Activated naive CD4-positive, alpha-beta T cell treated with anti-CD3 and anti-CD28 coated beads for 36 hours (primary cell): Measurements from ENCODE around the gene TRIOBP. TPM values are rescaled to one million over a fixed set of nuclear protein-coding genes. Genes with fewer than 3 reads are reported as not detected.

Source experiments
- CTCF ChIA-PET: fragments of 350-600 bp; sonication (Branson Sonifier 250); formaldehyde crosslinking; loops from one replicate; lab custom pipeline; 2021; ENCODE audit warnings: antibody characterized with exemption; lab: Charles Lee
- DNase-seq: peaks from one replicate; pipeline ENCODE4 v3.0.0-alpha.2; 2020
- H3K27ac Mint-ChIP-seq: one replicate; pipeline ENCODE4 v1.8.0; 2021; ENCODE audit warnings: mild to moderate bottlenecking, mixed read lengths
- H3K27me3 Mint-ChIP-seq: one replicate; pipeline ENCODE4 v1.8.0; 2021; ENCODE audit warnings: low read depth, mixed read lengths
- H3K36me3 Mint-ChIP-seq: one replicate; pipeline ENCODE4 v1.8.0; 2021; ENCODE audit warnings: low read depth, mixed read lengths
- H3K4me1 Mint-ChIP-seq: one replicate; pipeline ENCODE4 v1.8.0; 2021; ENCODE audit warnings: low read depth, mixed read lengths
- H3K4me3 Mint-ChIP-seq: one replicate; pipeline ENCODE4 v1.8.0; 2021; ENCODE audit warnings: mild to moderate bottlenecking, moderate library complexity, mixed read lengths
- H3K9me3 Mint-ChIP-seq: one replicate; pipeline ENCODE4 v1.8.0; 2021; ENCODE audit warnings: mixed read lengths
- intact Hi-C: fragments of 100-400 bp; cut with micrococcal nuclease; formaldehyde crosslinking; loops from one replicate; pipeline ENCODE4 v1.15.1; 2023
- total RNA-seq, 2 experiments: library from RNA; stranded (reverse); gene quantifications; one replicate each; pipeline ENCODE4 v1.2.3, GENCODE V29; 2021

TRIOBP gene
- total RNA-seq, 2 experiments from 2014 or later, result 17.5 to 18.8 TPM

DNA sequence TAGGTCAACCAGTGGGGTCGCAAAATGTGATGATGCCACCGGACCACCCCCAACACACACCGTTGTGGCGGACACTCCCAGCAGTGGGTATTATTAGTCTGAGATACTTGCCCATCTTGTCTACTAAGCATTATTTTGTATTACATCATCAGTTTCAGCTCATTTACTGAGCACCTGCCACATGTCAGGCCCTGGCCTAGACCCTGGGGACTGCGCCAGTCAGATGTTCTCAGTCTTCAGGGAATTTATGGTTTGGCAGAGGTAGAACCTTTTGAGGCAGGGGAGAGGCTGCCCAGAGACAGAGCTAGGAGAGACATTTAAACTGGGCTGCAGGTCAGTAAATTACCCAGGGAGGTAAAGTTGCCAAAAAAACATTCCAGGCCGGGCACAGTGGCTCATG, 67.8 kb downstream of the TRIOBP start:
- DNase-seq, result no peak
- Mint-ChIP-seq H3K9me3 (no peaks in the 10 kb centered on the region), H3K27me3 (no peaks in the 10 kb centered on the region), H3K4me3 (no peak overlapping the region), H3K4me1 (no peaks in the 10 kb centered on the region), H3K36me3 (peaks cover 3% of the 10 kb centered on the region), H3K27ac (no peak overlapping the region)
- CTCF ChIA-PET, result no interaction called here
- intact Hi-C loops, result no loop called here

DNA sequence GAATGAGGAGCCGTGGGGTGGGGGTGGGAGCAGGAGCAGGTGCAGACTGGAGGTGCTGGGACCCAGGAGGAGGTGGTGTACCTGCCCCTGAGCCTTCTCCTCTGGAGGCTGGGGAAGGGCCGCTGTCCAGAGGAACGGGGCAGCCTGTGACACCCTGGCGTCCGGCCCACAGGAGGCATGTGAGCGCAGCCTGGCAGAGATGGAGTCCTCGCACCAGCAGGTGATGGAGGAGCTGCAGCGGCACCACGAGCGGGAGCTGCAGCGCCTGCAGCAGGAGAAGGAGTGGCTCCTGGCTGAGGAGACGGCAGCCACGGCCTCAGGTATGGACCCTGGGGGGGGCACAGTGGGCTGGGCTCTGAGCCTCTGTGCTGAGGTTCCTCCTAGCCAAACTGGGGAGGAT, 68.7 kb downstream of the TRIOBP start:
- Mint-ChIP-seq H3K4me1 (no peaks in the 10 kb centered on the region), H3K27me3 (no peaks in the 10 kb centered on the region), H3K27ac (no peak overlapping the region), H3K36me3 (peaks cover 3% of the 10 kb centered on the region), H3K4me3 (no peak overlapping the region), H3K9me3 (no peaks in the 10 kb centered on the region)
- CTCF ChIA-PET, result interaction anchor here (0.6 kb wide), 1 partner anchor 1369 kb away, joined by 3 read pairs; no protein-coding TSS in a partner anchor
- no peak for DNase-seq
- intact Hi-C loops, result no loop called here

DNA sequence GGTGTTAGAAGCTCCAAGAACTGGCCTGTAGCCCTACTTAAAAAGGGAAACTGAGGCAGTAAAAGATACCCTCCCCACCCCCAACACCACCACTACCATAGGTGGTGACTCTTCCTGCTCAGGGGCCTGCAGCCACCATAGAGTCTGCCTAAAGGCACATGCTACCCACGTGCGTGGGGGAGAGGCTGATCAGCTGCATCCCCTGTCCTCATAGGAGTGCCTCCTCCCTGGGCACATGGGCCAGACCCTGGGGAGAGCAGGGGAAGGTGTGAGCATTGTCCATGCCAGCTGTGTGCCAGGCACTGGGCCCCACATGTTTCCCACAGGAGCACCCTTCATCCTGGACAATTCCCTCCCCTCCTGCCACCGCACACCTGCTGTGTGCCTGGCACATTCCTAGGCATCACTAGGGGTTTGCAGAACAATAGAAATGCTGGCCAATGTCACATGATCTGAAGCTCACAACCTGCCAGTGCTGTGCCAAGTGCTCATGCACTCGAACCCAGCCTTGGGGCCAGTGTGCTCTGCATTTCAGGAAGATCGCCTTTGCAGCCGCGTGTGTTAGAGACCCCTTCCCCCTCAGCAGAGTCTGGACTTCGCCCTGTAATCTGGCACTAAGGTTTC, 69.2 kb downstream of the TRIOBP start:
- no peak for DNase-seq
- no peaks in the 10 kb centered on the region for H3K9me3 Mint-ChIP-seq
- H3K36me3 Mint-ChIP-seq, result peaks cover 3% of the 10 kb centered on the region
- no peaks in the 10 kb centered on the region for H3K4me1 Mint-ChIP-seq
- no peaks in the 10 kb centered on the region for H3K27me3 Mint-ChIP-seq
- H3K27ac Mint-ChIP-seq, result no peak overlapping the region
- intact Hi-C loops, result no loop called here
- H3K4me3 Mint-ChIP-seq, result no peak overlapping the region
- CTCF ChIA-PET, result interaction anchor here (0.6 kb wide), 1 partner anchor 62 kb away, joined by 4 read pairs; no protein-coding TSS in a partner anchor

DNA sequence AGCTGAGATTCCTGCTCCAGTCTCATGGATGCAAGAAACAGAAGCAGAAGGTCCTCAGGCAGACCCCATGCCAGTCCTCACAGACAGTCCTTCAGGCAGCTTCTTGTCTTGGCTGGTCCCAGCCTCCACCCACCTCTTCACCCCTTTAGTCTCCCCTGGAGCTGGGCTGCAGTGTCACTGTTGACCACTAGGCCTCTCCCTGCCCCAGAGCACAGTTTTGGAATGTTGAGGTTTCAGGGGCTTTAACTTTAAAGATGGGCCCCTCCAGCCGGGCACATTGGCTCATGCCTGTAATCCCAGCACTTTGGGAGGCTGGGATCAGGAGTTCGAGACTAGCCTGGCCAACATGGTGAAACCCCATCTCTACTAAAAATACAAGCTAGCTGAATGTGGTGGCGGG, 71.4 kb downstream of the TRIOBP start:
- peaks cover 3% of the 10 kb centered on the region for H3K36me3 Mint-ChIP-seq
- no peak overlapping the region for H3K4me3 Mint-ChIP-seq
- no peak overlapping the region for H3K27ac Mint-ChIP-seq
- no peaks in the 10 kb centered on the region for H3K4me1 Mint-ChIP-seq
- intact Hi-C loops, result no loop called here
- no peak for DNase-seq
- H3K9me3 Mint-ChIP-seq, result no peaks in the 10 kb centered on the region
- CTCF ChIA-PET, result interaction anchor here (0.6 to 1.6 kb wide), 5 partner anchors 11 to 125 kb away, joined by 3 to 10 read pairs (median 4); no protein-coding TSS in a partner anchor
- no peaks in the 10 kb centered on the region for H3K27me3 Mint-ChIP-seq

DNA sequence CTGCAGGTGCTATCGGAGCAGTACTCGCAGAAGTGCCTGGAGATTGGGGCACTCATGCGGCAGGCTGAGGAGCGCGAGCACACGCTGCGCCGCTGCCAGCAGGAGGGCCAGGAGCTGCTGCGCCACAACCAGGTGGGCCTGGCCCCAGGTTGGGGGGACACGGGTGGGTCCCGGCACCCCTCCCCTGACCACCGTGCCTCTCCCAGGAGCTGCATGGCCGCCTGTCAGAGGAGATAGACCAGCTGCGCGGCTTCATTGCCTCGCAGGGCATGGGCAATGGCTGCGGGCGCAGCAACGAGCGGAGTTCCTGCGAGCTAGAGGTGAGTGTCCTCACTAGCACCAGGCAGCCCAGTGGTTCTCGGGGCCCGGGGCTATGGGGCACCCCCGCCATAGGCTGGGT, 72.2 kb downstream of the TRIOBP start:
- intact Hi-C loops, result no loop called here
- Mint-ChIP-seq H3K4me1 (no peaks in the 10 kb centered on the region), H3K9me3 (no peaks in the 10 kb centered on the region), H3K4me3 (no peak overlapping the region), H3K27me3 (no peaks in the 10 kb centered on the region), H3K27ac (no peak overlapping the region), H3K36me3 (peaks cover 1% of the 10 kb centered on the region)
- DNase-seq, result no peak
- CTCF ChIA-PET, result interaction anchor here (0.8 to 1.6 kb wide), 2 partner anchors 95 to 126 kb away, joined by 4 to 10 read pairs; no protein-coding TSS in a partner anchor

DNA sequence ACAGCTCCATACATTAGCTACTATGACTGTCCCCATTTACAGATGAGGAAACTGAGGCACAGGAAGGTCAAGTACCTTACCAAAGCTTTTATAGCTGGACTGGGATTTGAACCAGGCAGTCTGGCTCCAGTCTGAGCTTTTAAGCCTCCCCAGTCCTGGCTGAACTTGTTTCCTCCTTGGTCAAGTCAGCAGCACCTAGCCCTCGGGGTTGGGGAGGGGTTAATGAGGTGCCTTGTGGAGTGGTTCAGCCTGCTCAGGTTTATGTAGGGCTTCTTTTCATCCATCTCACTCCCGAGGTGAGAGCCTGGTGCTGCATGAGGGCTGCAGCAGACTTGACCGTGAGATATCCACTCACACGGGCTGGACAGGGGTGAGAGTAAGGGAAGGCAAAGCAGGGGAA, 74.2 kb downstream of the TRIOBP start:
- CTCF ChIA-PET, result no interaction called here
- Mint-ChIP-seq H3K4me3 (no peak overlapping the region), H3K4me1 (no peaks in the 10 kb centered on the region), H3K27me3 (no peaks in the 10 kb centered on the region), H3K36me3 (peaks cover 1% of the 10 kb centered on the region), H3K27ac (no peak overlapping the region), H3K9me3 (no peaks in the 10 kb centered on the region)
- DNase-seq, result no peak
- intact Hi-C loops, result loop anchor here (10.0 kb wide), 1 partner anchor 56 kb away; no protein-coding TSS in a partner anchor

DNA sequence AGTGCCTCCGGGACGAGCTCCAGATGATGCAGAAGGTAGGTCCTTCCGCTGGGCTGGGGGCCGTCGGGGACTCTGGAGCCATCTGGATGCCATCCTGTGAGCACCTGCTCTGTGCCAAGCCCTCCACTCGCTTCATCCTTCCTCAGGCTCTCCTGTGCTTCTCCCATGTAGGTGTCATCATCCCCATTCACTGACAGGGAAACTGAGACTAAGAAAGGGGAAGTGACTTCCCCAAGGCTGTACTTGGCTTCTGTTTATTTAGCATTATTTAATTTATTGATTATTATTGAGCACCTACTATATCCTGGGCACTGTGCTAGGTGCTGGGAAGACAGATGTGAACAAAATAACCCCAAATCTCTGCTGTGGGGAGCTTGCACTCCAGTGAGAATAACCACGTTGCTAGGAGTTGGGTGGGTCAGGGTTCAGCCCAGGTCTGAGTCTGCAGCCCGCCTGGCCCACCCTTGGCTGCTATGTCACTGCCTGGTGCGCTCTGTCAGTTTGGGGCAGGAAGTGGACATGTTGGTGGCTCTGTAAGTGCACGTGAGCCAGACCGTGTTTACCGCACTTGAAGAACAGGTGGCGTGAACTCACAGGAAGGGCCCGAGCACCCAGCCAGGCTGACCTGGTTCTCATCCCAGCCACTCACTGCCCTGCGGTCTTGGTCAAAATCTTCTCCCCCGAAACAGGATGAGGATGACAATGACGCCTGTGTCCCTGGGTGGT, 75.0 kb downstream of the TRIOBP start:
- H3K27me3 Mint-ChIP-seq, result no peaks in the 10 kb centered on the region
- CTCF ChIA-PET, result interaction anchor here (0.6 kb wide), 1 partner anchor 345 kb away, joined by 5 read pairs; no protein-coding TSS in a partner anchor
- H3K4me1 Mint-ChIP-seq, result no peaks in the 10 kb centered on the region
- no peak overlapping the region for H3K4me3 Mint-ChIP-seq
- no peak overlapping the region for H3K27ac Mint-ChIP-seq
- H3K9me3 Mint-ChIP-seq, result no peaks in the 10 kb centered on the region
- DNase-seq, result no peak
- H3K36me3 Mint-ChIP-seq, result peaks cover 1% of the 10 kb centered on the region
- intact Hi-C loops, result loop anchor here (10.0 kb wide), 1 partner anchor 57 kb away; no protein-coding TSS in a partner anchor

DNA sequence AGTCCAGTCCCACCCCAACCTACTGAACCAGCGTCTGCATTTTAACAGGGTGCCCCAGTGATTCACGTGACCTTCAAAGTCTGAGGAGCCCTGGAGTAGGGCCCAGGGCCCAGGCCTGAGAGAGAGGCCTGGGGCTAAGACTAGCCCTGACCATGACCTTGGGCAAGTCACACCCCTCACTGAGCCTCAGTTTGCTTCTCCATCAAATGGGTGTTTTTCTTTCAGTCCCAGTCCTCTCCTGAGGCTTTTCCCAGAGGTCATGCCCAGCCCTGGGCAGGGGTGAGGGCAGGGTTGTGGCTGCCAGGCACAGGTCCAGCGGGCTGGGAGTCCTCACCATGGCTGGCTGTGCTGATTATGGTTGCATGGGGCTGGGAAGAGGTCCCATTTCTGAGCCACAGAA, 77.9 kb downstream of the TRIOBP start:
- H3K36me3 Mint-ChIP-seq, result no peaks in the 10 kb centered on the region
- H3K9me3 Mint-ChIP-seq, result no peaks in the 10 kb centered on the region
- no peaks in the 10 kb centered on the region for H3K4me1 Mint-ChIP-seq
- H3K27me3 Mint-ChIP-seq, result no peaks in the 10 kb centered on the region
- no peak overlapping the region for H3K27ac Mint-ChIP-seq
- intact Hi-C loops, result loop anchor here (10.0 kb wide), 1 partner anchor 60 kb away; no protein-coding TSS in a partner anchor
- no peak for DNase-seq
- CTCF ChIA-PET, result no interaction called here
- no peak overlapping the region for H3K4me3 Mint-ChIP-seq

DNA sequence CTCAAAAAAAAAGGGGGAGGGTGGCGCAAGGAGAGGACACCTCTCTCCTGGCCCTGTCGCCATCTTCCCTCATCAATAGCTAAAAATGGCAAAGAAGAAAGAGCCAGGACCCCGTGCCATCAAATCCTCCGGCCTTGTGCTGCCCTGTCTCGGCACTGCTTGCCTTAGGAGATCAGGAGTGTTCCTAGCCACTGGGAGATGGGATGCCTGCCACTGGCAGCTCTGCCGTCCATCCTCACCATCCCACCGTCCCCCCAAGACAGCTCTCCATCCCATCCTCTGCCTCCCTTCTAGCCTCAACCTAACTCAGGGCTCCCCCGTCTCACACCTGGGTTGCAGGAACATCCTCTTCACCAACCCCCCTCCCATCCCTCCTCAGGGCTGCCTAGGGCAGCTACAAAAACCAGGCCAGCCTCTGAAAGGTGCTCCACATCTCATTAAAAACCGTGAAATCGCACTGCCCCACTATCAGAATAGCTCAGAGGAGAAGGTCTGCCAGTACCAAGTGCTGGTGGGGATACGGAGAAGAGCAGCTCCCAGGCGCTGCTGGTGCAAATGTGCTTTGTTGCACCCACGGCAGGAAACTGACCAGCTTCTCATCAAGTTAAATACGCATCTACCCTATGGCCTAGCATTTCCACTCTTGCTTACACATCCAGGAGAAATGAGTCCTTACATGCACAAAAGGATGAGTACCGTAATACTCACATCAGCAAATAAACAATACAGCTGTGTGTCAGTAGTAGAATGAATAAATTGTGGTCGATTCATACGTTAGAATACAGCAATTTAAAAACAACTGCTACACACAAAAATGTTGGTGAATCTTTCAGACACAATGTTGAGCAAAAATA, 79.2 kb downstream of the TRIOBP start:
- H3K27me3 Mint-ChIP-seq, result no peaks in the 10 kb centered on the region

DNA sequence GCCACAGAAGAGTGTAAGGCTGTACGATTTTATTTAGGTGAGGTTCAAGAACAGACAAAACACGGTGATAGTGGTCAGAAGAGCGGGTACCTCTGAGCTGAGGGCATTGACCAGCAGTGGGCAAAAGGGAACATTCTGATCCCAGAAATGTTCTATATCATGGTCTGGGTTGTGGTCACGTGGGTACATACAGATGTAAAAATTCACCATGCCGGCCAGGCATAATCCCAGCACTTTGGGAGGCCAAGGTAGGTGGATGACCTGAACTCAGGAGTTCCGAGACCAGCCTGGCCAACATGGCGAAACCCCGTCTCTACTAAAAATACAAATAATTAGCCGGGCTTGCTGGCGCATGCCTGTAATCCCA, 79.8 kb downstream of the TRIOBP start:
- CTCF ChIA-PET, result no interaction called here
- Mint-ChIP-seq H3K4me1 (no peaks in the 10 kb centered on the region), H3K9me3 (no peaks in the 10 kb centered on the region), H3K36me3 (no peaks in the 10 kb centered on the region), H3K27ac (no peak overlapping the region), H3K4me3 (no peak overlapping the region), H3K27me3 (no peaks in the 10 kb centered on the region)
- intact Hi-C loops, result loop anchor here (10.0 kb wide), 1 partner anchor 62 kb away; no protein-coding TSS in a partner anchor
- no peak for DNase-seq

More for the DNA sequence above, 79.2 kb downstream of the TRIOBP start:
- no peak for DNase-seq
- Mint-ChIP-seq H3K4me1 (no peaks in the 10 kb centered on the region), H3K27ac (no peak overlapping the region), H3K36me3 (no peaks in the 10 kb centered on the region), H3K4me3 (no peak overlapping the region), H3K9me3 (no peaks in the 10 kb centered on the region)
- CTCF ChIA-PET, result no interaction called here
- intact Hi-C loops, result loop anchor here (10.0 kb wide), 1 partner anchor 61 kb away; no protein-coding TSS in a partner anchor

DNA sequence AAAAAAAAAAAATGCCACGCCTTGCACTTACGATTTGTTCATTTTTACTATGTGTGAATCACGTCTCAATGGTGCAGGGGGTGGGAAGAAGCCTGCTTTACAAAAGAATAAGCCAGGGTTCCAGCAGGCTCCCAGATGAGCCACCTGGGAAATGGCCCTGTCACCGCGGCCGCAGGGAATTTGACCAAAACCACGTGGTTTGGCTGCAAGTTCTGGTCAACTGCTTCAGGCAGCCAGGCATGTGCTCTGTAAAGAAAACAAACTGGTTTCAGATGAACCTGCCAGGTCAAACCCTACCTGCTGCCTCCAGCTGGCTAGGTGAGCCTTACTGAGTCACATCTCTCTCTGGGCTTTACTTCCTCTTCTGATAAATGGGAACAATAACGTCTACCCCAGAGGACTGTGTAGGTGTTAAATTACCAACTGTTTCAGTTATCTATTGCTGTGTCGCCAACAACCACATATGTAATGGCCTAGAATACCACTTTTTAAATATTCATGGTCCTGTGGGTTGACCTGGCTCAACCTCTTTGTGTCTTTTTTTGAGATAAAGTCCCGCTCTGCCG, 80.4 kb downstream of the TRIOBP start:
- H3K4me3 Mint-ChIP-seq, result no peak overlapping the region
- H3K27me3 Mint-ChIP-seq, result no peaks in the 10 kb centered on the region
- intact Hi-C loops, result loop anchor here (10.0 kb wide), 1 partner anchor 62 kb away; no protein-coding TSS in a partner anchor
- H3K9me3 Mint-ChIP-seq, result no peaks in the 10 kb centered on the region
- CTCF ChIA-PET, result no interaction called here
- no peak for DNase-seq
- no peak overlapping the region for H3K27ac Mint-ChIP-seq
- no peaks in the 10 kb centered on the region for H3K36me3 Mint-ChIP-seq
- H3K4me1 Mint-ChIP-seq, result no peaks in the 10 kb centered on the region
